ENCODE data around the gene ATP9A. TPM values are rescaled to one million over a fixed set of nuclear protein-coding genes. Genes with fewer than 3 reads are reported as not detected.
A peak's percentile ranks its signal among the peaks of the same experiment; 100 is the strongest.

The ATP9A gene
- total RNA-seq, 1 donor from 2014 or later = 18.2 TPM

- no peak overlapping the region for H3K4me3 Mint-ChIP-seq
- H3K9me3 ChIP-seq (ENCODE audit: low read depth) = no peaks in the 10 kb centered on the region
- H3F3A ChIP-seq (ENCODE audit: low read depth) = no peaks in the 10 kb centered on the region
- H3K4me2 ChIP-seq = no peak overlapping the region
- no peaks in the 10 kb centered on the region for H3K27me3 ChIP-seq
- H2AFZ ChIP-seq (replicated peaks) = no peak overlapping the region
- H3K27me3 Mint-ChIP-seq (ENCODE audit: insufficient read depth, low read depth) = peaks cover 2% of the 10 kb centered on the region
- no peak overlapping the region for H3K9ac ChIP-seq
- H4K20me1 ChIP-seq (ENCODE audit: low read depth) = no peaks in the 10 kb centered on the region
- DNase-seq (ENCODE audit: low spot score) = peak; percentile 14
- no peak overlapping the region for H3K27ac Mint-ChIP-seq
- no peak overlapping the region for H3K4me3 ChIP-seq
- H3K4me1 ChIP-seq = peaks cover 4% of the 10 kb centered on the region
- TF ChIP-seq, protein P1, sequence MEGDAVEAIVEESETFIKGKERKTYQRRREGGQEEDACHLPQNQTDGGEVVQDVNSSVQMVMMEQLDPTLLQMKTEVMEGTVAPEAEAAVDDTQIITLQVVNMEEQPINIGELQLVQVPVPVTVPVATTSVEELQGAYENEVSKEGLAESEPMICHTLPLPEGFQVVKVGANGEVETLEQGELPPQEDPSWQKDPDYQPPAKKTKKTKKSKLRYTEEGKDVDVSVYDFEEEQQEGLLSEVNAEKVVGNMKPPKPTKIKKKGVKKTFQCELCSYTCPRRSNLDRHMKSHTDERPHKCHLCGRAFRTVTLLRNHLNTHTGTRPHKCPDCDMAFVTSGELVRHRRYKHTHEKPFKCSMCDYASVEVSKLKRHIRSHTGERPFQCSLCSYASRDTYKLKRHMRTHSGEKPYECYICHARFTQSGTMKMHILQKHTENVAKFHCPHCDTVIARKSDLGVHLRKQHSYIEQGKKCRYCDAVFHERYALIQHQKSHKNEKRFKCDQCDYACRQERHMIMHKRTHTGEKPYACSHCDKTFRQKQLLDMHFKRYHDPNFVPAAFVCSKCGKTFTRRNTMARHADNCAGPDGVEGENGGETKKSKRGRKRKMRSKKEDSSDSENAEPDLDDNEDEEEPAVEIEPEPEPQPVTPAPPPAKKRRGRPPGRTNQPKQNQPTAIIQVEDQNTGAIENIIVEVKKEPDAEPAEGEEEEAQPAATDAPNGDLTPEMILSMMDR (IDR thresholded peaks at IDR 0.05) = no peak
- TF ChIP-seq EZH2 (IDR thresholded peaks at IDR 0.05) = no peak
- no peak for TF ChIP-seq EZH2phosphoT487 (IDR thresholded peaks at IDR 0.05)
- H3K9me3 Mint-ChIP-seq = no peaks in the 10 kb centered on the region
- H3K36me3 ChIP-seq = no peaks in the 10 kb centered on the region
- H3K36me3 Mint-ChIP-seq = peaks cover 10% of the 10 kb centered on the region
- peaks cover 33% of the 10 kb centered on the region for H3K4me1 Mint-ChIP-seq
- no peaks in the 10 kb centered on the region for H3K79me2 ChIP-seq (ENCODE audit: low read depth)
- H3K27ac ChIP-seq = no peak overlapping the region
Measured at GRCh38 chr20:51600016-51600420, 168.2 kb downstream of the ATP9A start.

DNA sequence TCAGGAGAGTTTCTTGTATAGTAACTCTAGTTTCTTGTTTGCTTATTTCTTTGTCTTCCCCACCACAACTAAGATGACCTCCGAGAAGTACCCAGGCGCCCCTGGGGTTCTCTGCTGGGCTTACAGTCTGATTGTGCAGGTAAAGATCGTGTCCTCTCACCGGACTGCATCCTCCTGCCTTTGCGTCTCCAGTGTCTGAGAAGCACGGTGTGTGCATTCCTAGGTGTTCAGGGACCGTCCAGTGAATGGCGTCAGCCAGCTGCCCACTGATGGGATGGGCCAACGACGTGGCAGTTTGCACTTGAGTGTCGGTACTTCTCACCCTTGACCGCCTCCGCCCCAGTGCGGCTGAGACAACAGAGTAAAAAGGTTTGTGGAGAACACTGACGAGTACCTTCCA is 169.6 kb downstream of the ATP9A start:
- H2AFZ ChIP-seq (replicated peaks) = no peak overlapping the region
- H3K36me3 ChIP-seq = no peaks in the 10 kb centered on the region
- H3K27ac Mint-ChIP-seq = no peak overlapping the region
- H3K4me3 ChIP-seq = no peak overlapping the region
- H3K9me3 Mint-ChIP-seq = no peaks in the 10 kb centered on the region
- H3F3A ChIP-seq (ENCODE audit: low read depth) = no peaks in the 10 kb centered on the region
- H3K27me3 ChIP-seq = no peaks in the 10 kb centered on the region
- DNase-seq (ENCODE audit: low spot score) = no peak
- peaks cover 37% of the 10 kb centered on the region for H3K4me1 Mint-ChIP-seq
- no peaks in the 10 kb centered on the region for H3K9me3 ChIP-seq (ENCODE audit: low read depth)
- H3K4me2 ChIP-seq = no peak overlapping the region
- no peak overlapping the region for H3K27ac ChIP-seq
- H4K20me1 ChIP-seq (ENCODE audit: low read depth) = no peaks in the 10 kb centered on the region
- H3K27me3 Mint-ChIP-seq (ENCODE audit: insufficient read depth, low read depth) = peaks cover 2% of the 10 kb centered on the region
- H3K36me3 Mint-ChIP-seq = peaks cover 9% of the 10 kb centered on the region
- no peaks in the 10 kb centered on the region for H3K79me2 ChIP-seq (ENCODE audit: low read depth)
- TF ChIP-seq, protein P1 (IDR thresholded peaks at IDR 0.05) = no peak
- TF ChIP-seq EZH2phosphoT487 (IDR thresholded peaks at IDR 0.05) (no peak), EZH2 (IDR thresholded peaks at IDR 0.05) (no peak)
- no peak overlapping the region for H3K4me3 Mint-ChIP-seq
- H3K4me1 ChIP-seq = peaks cover 4% of the 10 kb centered on the region
- no peak overlapping the region for H3K9ac ChIP-seq

DNA sequence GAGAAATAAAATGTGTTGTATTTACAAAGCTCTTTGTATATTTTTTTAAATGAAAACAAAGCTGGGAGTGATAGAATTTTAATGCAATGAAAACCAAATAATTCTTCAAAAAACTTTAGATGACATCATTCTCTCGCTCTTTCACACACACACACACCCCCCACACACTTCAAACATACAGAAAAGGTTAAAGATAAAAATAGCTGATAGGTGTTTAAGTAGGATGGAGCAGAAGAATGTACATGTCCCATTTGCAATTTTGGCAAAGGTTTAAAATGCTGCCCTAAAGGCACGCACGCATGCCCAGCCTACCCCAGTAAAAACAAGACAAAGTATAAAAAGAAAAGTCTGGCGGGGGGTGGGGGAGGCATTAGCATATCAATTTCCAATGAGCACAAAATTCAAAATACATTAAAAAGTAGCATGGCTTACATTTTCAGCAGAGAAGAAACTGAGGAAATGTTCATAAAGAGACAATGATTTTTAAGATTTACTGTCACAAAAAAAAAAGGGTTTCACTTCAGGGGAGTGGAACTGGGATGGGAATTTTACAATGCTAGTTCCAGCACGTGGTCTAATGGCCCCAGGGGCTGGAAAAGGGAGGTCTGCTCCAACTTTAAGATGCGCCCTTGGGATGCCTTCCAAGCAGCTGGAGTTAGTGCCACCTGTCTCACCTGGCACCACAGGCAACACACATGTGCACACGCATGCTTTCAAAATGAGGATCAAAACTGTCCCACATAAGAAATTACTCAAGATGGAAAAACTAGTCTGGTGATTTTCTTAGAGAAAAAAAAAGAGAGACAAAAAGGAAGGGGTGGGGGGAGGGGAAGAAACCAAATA is 170.6 kb downstream of the ATP9A start:
- no peaks in the 10 kb centered on the region for H3F3A ChIP-seq (ENCODE audit: low read depth)
- TF ChIP-seq EZH2 (IDR thresholded peaks at IDR 0.05) = no peak
- no peak for TF ChIP-seq EZH2phosphoT487 (IDR thresholded peaks at IDR 0.05)
- TF ChIP-seq, protein P1 (IDR thresholded peaks at IDR 0.05) = no peak
- H2AFZ ChIP-seq (replicated peaks) = no peak overlapping the region
- H3K4me3 ChIP-seq = no peak overlapping the region
- no peaks in the 10 kb centered on the region for H3K79me2 ChIP-seq (ENCODE audit: low read depth)
- Mint-ChIP-seq H3K36me3 (peaks cover 9% of the 10 kb centered on the region), H3K27me3 (ENCODE audit: insufficient read depth, low read depth) (peaks cover 5% of the 10 kb centered on the region), H3K27ac (no peak overlapping the region), H3K9me3 (no peaks in the 10 kb centered on the region), H3K4me1 (peaks cover 37% of the 10 kb centered on the region), H3K4me3 (no peak overlapping the region)
- H3K4me1 ChIP-seq = peaks cover 4% of the 10 kb centered on the region
- no peaks in the 10 kb centered on the region for H3K27me3 ChIP-seq
- no peaks in the 10 kb centered on the region for H4K20me1 ChIP-seq (ENCODE audit: low read depth)
- H3K4me2 ChIP-seq = no peak overlapping the region
- no peaks in the 10 kb centered on the region for H3K36me3 ChIP-seq
- no peaks in the 10 kb centered on the region for H3K9me3 ChIP-seq (ENCODE audit: low read depth)
- H3K27ac ChIP-seq = no peak overlapping the region
- DNase-seq (ENCODE audit: low spot score) = no peak
- H3K9ac ChIP-seq = no peak overlapping the region

All from neural progenitor cell (in vitro differentiated cells).